Stimulated activated CD8-positive, alpha-beta memory T cell treated with anti-CD3 and anti-CD28 coated beads, Interleukin-7, amount 100 ng/mL, for 48 hours (primary cell): ENCODE data around the gene SLC7A1.

Source experiments
- DNase-seq, 2 donors: peaks; one replicate each; pipeline ENCODE4 v3.0.0-alpha.2; 2020; ENCODE audit warnings: low read depth in 1 of 2; ENCODE audit errors: extremely low read depth in 1 of 2

Gene SLC7A1

DNA sequence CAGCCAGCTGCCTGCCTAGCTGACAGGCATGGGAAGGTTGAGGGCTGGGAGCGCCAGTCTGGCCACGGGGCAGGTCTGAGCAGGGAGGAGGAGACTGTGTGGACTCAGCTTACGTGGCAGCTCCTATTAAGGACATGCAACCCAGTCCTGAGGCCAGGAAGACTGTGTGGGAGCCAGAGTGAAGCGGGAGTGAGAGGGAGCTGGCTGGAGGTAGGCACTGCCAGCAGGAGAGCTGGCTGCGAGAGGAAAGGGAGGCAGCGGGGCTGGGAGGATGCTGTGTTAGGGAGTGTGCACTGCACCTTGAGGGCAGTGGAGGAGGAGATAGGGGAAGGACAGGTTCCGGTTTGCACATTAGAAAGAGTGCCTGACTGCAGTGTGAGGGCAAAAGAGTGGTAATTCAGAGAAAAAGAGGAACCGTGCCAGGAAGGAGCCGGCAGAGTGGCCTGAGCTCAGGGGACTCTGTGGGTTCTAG is 99.2 kb downstream of the SLC7A1 start:
- DNase-seq, result no peak

DNA sequence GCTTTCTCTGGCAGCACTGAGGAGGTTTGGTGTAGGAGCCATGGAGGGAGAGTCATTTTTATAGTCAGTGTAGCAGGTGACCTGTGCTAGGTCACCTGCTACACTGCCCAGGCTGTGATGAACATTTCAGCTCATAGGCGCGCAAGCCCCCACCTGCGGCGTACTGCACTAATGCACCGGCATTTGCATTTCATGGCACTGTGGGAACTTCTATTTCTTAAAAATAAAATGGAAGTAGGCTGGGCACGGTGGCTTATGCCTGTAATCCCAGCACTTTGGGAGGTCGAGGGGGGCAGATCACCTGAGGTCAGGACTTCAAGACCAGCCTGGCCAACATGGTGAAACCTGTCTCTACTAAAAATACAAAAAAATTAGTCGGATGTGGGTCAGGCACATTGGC is 101.0 kb downstream of the SLC7A1 start:
- DNase-seq, result no peak

DNA sequence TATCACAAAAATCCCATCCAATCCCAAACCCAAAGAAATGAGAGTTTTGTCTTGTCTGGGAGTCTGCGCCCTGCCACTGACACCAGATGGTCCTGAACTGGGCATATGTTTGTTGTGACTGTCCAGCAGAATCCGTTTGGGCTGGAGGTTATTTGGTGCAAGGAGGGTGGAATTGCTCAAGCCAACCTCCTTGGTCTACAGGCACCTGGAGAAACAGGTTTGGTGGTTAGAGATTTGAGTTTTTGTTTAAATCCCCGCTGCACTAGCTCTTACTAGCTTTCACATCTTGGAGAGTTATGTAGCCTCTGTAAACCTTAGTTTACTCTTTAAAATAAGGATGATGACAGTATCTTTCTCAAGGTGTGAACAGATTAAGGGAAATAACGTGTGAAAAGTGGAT is 101.7 kb downstream of the SLC7A1 start:
- no peak for DNase-seq

DNA sequence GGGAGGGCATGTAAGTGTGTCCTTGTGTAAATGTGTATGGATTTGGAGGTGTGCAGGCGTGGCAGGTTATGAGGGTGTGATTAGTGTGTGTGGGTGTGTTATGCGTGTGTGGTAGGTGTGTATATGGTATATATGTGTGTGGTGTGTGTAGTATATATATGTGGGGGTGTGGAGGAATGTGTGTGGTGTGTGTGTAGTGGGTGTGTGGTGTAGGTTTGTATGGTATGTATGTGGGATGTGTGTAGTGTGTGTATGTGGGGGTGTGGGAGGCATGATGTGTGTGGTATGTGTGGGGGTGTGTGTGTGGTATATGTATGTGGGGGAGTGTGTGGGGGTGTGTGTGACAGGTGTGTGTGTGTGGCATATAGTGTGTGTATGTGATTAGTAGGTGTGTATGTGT is 104.2 kb downstream of the SLC7A1 start:
- DNase-seq, result no peak

DNA sequence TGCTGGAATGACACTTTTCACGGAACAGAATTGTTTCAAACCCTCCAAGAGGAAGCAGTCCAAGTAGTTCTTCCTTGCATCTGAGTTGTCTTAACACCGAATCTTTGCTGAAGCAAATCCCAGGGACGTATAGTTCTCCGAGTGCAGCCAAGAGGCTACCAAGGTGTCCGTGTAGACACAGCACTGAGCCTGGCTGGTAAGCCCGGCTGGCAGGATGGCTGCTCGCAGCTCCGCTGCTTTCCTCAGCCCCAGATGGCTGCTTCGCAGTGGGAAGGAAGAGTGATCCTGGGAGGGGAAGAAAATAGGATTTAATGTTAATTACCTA is 105.0 kb downstream of the SLC7A1 start:
- no peak for DNase-seq

DNA sequence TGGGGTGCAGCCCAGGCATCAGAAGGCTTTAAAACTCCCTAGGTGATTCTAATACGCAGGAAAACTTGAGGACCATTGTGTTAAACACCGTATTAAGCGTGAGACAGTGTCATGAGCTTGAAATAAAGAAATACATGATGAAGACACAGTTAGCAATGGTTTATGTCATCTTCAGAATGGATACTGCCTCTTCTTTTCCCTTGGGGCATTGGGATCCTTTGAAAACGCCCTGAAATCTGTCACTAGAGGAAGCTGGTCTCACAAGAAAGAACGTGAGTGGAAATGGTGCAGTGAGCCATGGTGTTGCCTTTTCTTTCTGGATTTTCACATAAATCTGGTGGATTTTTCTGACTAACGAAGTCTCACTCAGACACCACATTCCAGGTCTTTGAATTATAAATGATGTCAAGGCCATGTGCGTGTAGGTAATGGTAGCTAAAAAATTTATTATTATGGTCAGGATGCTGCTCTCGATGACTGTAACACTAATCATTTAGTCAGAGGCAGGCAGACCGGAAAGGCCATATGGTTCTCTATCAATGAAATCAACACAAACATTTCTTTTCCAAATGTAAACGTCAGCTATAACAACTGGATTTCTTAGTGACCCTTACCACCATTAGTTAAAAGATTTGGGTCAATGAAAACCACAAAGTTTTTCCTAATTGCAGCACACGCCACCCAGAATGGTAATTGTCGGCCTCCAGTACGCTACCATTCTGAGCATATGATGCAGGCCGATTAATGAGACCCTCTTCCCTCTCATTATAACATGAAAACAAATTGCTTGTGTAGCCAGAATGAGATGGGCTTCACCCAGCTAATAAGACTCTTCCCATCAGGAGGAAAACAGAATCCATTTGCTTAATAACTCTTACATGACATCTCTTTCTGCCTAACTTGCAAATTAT is 105.6 kb downstream of the SLC7A1 start:
- no peak for DNase-seq

DNA sequence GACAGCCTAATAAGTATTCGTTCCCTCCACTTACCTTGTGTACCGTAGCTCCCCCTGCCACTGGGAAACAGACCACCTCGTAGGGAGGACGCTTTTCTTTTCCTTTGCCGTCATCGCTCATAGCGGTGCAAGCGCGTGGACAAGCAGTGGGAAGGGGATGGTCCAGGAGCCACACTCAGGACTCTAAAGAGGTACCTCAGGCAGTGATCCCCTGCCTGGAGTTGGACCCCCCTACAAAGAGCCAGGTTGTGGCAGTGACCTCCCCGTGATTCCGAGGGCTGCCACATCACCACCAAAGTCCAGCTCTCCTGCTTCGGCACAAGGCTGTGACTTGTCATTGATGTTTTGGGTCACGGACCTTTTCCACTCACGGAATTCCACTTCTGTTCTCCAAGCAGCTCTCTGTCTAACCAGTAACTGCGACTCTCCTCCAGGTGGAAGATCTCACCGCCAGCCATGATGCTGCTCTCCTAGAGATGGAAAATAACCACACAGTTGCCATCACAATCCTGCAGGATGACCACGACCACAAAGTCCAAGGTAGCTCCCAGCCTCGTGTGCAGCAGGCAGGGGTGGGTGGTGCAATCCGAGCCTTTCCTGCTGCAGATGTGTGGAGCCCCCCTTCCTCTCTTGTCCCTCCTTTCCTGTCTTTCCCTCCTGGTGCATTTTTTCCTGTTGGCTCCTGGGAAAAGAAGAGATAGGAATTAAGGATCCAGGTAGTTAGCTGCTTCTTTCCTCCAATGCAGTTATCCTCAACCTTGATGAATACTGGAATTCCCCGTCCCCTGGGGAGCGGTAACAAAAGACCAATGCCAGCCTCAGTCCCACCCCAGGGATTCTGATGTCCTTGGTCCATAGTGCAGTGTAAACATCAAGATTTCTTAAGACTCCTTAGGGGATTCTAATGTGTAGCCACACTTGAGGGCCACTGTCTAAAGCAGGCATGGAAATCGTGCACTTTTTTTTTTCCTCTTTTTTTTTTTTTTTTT is 107.7 kb downstream of the SLC7A1 start:
- no peak for DNase-seq

DNA sequence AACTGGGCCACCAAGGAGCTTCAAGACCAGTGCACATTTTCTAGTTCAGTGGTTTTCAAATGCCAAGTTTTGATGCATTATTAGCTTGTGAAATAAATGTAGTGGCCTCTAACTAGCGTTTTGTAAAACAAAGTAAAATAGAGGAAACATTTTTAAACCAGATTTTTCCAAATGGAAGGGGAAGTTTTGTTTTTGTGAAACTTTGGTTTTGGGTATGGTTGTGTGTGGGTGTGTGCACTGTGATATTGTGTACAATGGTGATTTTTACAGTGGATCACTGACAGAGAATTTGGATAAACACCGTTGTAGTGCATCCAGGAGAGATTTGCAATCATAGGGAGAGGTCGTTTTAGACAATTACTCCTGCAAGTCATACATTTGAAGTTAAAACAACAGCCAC is 108.9 kb downstream of the SLC7A1 start:
- DNase-seq, result no peak

DNA sequence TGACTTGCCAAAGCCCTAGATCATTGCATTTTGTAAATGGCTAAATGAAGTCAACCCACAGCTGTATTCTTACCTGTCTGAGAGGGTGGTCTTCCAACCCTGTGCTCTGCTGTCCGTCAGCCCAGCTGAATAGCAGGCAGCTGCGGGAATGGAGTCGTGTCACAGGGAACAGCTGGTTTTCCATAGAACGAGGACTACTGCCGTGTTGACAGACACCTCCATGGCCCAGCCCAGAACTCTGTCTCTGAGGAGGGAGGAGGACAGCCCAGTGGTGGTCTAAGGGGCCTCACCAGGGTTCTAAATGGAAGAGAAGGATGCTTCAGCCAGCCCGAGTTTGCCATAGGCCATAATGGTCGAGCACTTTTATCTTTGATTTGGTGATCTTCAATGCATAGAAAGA is 110.7 kb downstream of the SLC7A1 start:
- no peak for DNase-seq

DNA sequence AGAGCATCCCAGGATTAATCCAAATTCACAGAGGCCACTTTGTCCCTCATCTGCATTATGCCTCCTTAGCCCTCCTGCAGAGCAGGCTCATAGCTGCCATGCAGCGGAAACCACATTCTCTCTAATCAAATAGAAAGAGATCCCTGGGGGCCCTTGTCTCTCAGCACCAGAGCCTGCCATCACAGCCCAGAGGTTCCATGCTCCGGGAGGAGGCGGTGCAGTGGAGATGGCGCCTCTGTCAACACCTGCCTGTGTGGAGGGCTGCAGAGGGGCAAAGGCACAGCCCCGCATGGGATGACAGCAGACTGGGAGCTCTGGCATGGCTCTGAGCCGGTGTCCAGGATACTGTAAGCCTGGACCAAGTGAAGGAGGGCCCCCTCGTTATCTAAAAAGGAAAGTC is 111.3 kb downstream of the SLC7A1 start:
- no peak for DNase-seq

DNA sequence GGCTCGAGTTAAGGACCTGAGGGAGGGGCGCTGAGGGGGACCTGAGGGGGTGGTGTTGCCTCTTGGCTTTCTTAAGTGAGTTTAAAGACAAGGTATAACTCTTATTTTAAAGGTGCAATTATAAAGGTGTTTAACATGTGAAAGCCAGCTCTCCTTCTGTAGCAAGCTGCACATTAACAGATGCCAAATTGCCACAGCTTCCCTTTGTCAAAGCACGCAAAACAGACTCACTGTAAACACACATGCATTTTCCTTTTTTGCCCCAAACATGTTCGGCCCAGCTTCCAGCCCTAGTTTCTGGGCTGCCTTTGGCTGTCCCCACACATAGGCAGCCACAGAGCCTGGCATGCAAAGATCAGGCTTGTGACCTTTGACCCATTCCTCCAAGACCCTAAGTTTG is 111.9 kb downstream of the SLC7A1 start:
- no peak for DNase-seq

DNA sequence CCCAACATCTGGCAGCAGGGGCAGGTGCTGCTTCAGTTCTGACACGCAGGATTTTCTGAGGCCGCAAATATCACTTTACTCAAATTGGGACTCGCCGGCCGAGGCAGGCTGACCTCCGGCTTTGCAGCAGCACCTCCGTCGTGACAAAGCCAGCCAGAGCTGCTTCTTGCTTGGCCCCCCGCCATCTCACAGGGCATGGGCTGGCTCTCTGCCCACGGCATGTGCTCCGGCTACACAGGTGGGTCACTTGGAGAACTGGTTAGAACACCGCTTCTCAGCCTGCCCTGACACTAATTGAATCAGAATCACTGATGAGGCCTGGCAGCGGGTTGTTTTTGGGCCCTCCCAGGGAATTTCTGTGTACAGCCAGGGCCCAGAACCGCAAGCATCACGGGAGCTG is 112.3 kb downstream of the SLC7A1 start:
- no peak for DNase-seq

DNA sequence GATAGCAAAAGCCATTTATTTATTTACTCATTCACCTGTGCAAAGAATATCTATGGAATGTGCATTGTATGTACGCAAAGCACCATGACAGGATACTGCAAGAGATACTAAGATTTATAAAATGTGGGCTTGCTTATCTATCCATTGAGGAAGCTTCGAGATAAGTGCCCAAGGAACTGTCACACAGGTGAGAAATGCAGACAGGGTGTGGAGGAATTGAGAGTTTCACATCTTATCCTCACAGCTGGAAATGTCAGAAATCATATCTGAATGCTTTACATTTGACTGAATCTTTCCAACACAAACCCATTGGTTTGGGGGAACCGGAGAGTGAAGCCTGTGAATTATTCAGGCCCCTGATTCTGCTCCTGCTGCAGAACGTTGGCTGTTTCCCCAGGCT is 113.0 kb downstream of the SLC7A1 start:
- DNase-seq, result no peak

DNA sequence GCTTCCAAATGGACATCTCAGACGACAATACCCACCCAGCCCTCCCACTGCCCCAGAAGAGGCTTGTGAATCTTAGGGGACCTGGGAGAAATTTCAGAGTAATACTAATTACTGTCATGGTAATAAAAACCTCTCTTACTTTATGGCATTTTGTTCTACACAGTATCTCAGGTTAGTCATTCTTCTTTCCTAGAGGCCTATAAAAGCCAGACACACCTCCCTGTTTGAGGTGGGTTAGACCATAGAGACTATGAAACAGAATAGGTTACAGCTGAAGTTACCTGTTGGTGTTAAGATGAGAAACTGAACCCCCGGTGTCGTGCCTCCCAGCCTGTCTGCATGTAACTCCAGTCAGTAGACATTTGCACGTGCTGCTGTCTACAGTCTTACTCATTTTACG is 113.9 kb downstream of the SLC7A1 start:
- DNase-seq, result no peak

DNA sequence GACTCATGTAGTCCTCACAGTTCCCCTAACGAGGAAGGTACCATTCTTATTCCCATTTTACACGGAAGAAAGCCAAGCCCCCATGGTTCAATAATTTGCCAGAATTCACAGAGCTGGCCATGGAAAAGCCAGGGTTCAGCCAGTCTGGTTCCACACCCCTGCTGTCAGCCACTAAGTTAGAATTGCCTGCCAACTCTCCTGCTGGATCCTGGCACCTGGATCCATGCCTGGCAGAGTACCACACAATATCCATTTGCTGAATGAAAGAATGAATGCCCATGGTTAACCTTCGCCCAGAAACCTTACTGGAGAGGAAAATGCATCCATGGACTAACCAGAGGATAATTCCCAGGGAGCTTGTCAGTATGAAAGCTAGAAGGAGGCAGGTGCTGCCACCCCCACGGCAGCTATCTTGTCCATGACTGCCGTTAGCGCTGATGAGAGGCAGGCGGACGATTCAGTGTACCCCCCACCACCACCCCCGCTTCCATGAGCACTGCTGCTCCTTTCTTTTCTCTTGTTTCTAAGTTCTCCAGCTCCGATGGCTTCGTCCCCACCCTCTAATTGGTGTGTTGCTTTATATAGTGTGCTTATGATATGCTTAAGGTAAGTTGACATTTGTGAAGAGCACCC is 114.5 kb downstream of the SLC7A1 start:
- DNase-seq, result no peak

DNA sequence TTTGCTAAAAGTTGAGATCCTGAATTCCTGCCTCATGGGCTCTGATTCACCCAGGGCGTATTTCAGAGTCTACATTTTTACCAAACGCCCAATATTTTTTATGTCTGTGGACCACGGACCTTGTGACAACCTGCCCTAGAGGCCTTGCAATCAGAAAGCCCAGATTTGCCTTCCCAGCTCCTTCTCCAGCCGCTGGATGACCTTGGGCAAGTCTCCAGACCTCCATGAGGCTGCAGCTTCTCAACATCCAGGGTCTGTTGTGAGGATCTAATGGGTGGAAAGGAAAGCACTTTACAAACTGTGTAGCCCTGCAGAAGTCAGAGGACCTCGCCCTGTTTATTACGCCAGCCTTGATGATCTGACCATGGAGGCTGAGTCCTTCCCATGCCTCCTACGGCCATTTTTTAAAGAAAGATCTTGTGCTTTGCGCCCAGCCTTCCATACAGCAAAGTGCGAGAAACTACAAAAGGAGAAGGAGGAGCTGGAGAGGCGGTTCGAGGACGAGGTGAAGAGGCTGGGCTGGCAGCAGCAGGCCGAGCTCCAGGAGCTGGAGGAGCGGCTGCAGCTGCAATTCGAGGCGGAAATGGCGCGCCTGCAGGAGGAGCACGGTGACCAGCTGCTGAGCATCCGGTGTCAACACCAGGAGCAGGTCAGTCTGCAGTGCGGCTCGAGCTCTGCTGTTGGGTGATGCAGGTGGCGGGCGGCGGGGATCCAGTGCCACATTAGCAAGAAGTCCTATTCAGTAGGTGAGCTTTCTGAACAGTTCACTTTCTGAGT is 115.6 kb downstream of the SLC7A1 start:
- DNase-seq, result no peak

DNA sequence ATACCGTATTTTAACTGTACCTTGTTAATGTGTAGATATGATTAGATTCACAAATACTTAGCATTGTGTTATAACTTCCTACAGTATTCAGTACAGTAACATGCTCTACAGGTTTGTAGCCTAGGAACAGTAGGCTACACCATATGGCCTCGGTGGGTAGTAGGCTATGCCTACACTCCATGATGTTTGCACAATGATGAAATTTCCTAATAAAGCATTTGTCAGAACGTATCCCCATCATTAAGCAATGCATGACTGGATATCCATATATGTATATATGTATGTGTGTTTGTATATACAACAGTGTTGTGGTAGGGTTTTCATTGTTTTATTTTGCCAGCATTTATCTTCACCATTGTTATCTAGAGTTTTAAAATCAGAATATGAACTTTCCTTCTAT is 119.4 kb downstream of the SLC7A1 start:
- no peak for DNase-seq

DNA sequence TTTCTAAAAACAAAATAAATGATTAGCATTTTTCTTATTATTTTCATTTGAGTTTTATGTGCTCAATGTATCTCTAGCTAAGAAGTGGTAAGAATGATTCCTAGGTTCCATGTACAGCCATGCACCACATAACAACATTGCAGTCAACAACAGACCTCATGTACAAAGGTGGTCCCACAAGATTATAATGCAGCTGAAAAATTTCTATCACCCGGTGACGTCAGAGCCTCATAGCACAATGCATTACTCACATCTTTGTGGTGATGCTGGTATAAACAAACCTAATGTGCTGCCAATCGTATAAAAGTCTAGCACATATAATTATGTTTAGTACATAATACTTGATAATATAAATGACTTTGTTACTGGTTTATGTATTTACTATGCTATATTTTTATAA is 120.5 kb downstream of the SLC7A1 start:
- no peak for DNase-seq

DNA sequence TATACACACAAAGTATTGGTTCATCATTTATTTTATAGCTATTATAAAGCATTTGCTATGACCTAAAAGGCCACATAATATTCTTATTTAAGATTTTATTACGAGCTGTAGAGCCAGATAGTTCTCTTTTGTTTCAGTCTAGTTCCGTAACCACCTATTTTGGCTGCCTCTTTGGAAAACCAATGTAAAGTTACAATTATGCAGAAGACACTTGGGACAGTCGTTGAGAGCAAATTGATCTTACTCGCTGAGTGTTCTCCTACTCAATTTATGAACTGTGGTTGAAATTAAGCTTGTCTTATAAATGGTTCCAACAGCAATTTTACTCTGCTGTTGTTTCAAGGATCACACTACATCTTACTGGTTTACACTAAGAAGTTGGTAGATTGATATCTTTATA is 122.3 kb downstream of the SLC7A1 start:
- no peak for DNase-seq

DNA sequence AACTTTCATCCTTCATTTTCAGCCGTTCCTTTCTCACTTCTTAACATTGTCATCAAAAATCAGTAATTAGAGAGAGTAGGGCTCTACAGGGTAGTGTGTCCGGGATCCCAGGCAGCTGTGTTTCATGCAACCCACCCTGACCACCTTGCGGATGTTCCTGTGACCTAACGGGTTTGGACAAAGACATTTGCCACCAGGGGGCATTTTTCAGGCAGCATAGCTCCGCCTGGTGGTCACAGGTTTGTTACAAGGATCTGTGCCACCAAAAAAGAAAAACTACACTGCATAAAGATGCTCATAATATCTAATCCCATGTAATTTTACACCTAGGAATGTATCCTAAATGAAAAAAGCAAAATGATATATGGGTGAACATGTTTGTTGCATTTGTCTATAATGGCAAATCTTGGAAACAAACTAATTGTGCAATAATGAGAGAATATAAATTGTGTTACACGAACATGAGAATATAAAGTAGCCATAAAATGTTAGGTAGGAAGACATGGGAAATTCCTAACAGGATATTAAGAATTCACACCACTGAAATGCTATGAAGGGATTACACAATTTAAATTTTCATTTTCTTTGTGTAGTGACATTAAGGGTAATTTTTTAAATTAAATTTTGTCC is 123.0 kb downstream of the SLC7A1 start:
- peak in 1 of 2 donors; percentile 30 for DNase-seq
